ENCODE measurements around the gene COL4A2. TPM values are rescaled to one million over a fixed set of nuclear protein-coding genes. Genes with fewer than 3 reads are reported as not detected.
A peak's percentile ranks its signal among the peaks of the same experiment; 100 is the strongest.

COL4A2 gene
- total and polyA plus RNA-seq, 2 experiments from 2014 or later = 146 to 455 TPM

GRCh38 chr13:110445722-110446574 is 138.9 kb downstream of the COL4A2 start:
- TF ChIP-seq EZH2 (IDR thresholded peaks at IDR 0.05; ENCODE audit: insufficient read depth, poor library complexity, severe bottlenecking) (no peak), EZH2phosphoT487 (IDR thresholded peaks at IDR 0.05; ENCODE audit: insufficient read depth, low read depth) (no peak)
- Histone ChIP-seq H3K4me2 (ENCODE audit: unreplicated experiment) (no peak overlapping the region), H3K79me2 (ENCODE audit: insufficient read depth) (no peaks in the 10 kb centered on the region), H3K9ac (no peak overlapping the region), H4K20me1 (ENCODE audit: insufficient read depth) (no peaks in the 10 kb centered on the region), H3F3A (ENCODE audit: insufficient read depth) (peaks cover 18% of the 10 kb centered on the region; the same call in 1 of the 2 replicates), H3K4me1 (ENCODE audit: insufficient read depth) (peaks cover 23% of the 10 kb centered on the region), H3K9me3 (ENCODE audit: low read depth) (no peaks in the 10 kb centered on the region), H3K27me3 (replicated peaks; ENCODE audit: insufficient read depth) (no peaks in the 10 kb centered on the region), H3K4me3 (no peak overlapping the region), H3K36me3 (ENCODE audit: low read depth) (no peaks in the 10 kb centered on the region), H2AFZ (no peak overlapping the region), H3K27ac (no peak overlapping the region), H3K9me2 (ENCODE audit: insufficient read depth) (no peaks in the 10 kb centered on the region)
- WGBS, 2 experiments (ENCODE audit: low coverage in 1 of 2, low lambda C conversion rate in 2 of 2, missing lambda C conversion rate in 2 of 2) = 90 to 94% methylated on average over 22 to 25 of the region's 25 CpGs
- DNase-seq = no peak
- in situ Hi-C loops (cut with MboI) = no loop called here

DNA sequence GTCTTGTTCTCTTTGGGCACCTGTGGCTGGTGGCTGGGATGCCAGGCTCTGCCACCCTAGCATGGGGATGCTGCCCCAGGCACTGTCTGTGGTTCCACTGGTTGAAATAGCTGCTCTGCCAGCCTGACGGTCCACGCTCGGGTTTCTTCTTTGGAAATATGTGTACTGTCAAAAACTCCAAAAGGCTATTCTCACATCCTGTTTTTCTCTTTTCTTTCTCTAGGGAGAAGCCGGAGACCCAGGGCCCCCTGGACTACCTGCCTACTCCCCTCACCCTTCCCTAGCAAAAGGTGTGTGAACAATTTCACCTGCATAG is 139.4 kb downstream of the COL4A2 start:
- Histone ChIP-seq H3K79me2 (ENCODE audit: insufficient read depth) (no peaks in the 10 kb centered on the region), H3K9ac (no peak overlapping the region), H3K4me1 (ENCODE audit: insufficient read depth) (peaks cover 23% of the 10 kb centered on the region), H3K4me3 (no peak overlapping the region), H3K27me3 (replicated peaks; ENCODE audit: insufficient read depth) (no peaks in the 10 kb centered on the region), H3F3A (ENCODE audit: insufficient read depth) (peaks cover 18% of the 10 kb centered on the region; the same call in 1 of the 2 replicates), H3K9me3 (ENCODE audit: low read depth) (no peaks in the 10 kb centered on the region), H2AFZ (no peak overlapping the region), H4K20me1 (ENCODE audit: insufficient read depth) (no peaks in the 10 kb centered on the region), H3K36me3 (ENCODE audit: low read depth) (no peaks in the 10 kb centered on the region), H3K9me2 (ENCODE audit: insufficient read depth) (no peaks in the 10 kb centered on the region), H3K27ac (no peak overlapping the region), H3K4me2 (ENCODE audit: unreplicated experiment) (no peak overlapping the region)
- no peak for TF ChIP-seq EZH2 (IDR thresholded peaks at IDR 0.05; ENCODE audit: insufficient read depth, poor library complexity, severe bottlenecking)
- TF ChIP-seq EZH2phosphoT487 (IDR thresholded peaks at IDR 0.05; ENCODE audit: insufficient read depth, low read depth) = no peak
- no peak for DNase-seq
- in situ Hi-C loops (cut with MboI) = no loop called here
- WGBS, 2 experiments (ENCODE audit: low coverage in 1 of 2, low lambda C conversion rate in 2 of 2, missing lambda C conversion rate in 2 of 2) = 72 to 77% methylated on average over 4 of the region's 4 CpGs

- H3K36me3 ChIP-seq (ENCODE audit: low read depth) = no peaks in the 10 kb centered on the region
- H3K79me2 ChIP-seq (ENCODE audit: insufficient read depth) = no peaks in the 10 kb centered on the region
- H3K4me2 ChIP-seq (ENCODE audit: unreplicated experiment) = no peak overlapping the region
- TF ChIP-seq EZH2phosphoT487 (IDR thresholded peaks at IDR 0.05; ENCODE audit: insufficient read depth, low read depth) (no peak), EZH2 (IDR thresholded peaks at IDR 0.05; ENCODE audit: insufficient read depth, poor library complexity, severe bottlenecking) (no peak)
- H3K27me3 ChIP-seq (replicated peaks; ENCODE audit: insufficient read depth) = no peaks in the 10 kb centered on the region
- no peak overlapping the region for H3K4me3 ChIP-seq
- peaks cover 17% of the 10 kb centered on the region; the same call in 1 of the 2 replicates for H3F3A ChIP-seq (ENCODE audit: insufficient read depth)
- DNase-seq = peak; percentile 44
- H3K9ac ChIP-seq = no peak overlapping the region
- H3K4me1 ChIP-seq (ENCODE audit: insufficient read depth) = peaks cover 23% of the 10 kb centered on the region
- H2AFZ ChIP-seq = no peak overlapping the region
- no peaks in the 10 kb centered on the region for H3K9me3 ChIP-seq (ENCODE audit: low read depth)
- in situ Hi-C loops (cut with MboI) = no loop called here
- no peaks in the 10 kb centered on the region for H3K9me2 ChIP-seq (ENCODE audit: insufficient read depth)
- H4K20me1 ChIP-seq (ENCODE audit: insufficient read depth) = no peaks in the 10 kb centered on the region
- H3K27ac ChIP-seq = no peak overlapping the region
- WGBS, 2 experiments (ENCODE audit: low coverage in 1 of 2, low lambda C conversion rate in 2 of 2, missing lambda C conversion rate in 2 of 2) = 34 to 36% methylated on average over 12 of the region's 12 CpGs
Measured at GRCh38 chr13:110447058-110447511, 140.0 kb downstream of the COL4A2 start.

- TF ChIP-seq EZH2phosphoT487 (IDR thresholded peaks at IDR 0.05; ENCODE audit: insufficient read depth, low read depth) (no peak), EZH2 (IDR thresholded peaks at IDR 0.05; ENCODE audit: insufficient read depth, poor library complexity, severe bottlenecking) (no peak)
- Histone ChIP-seq H2AFZ (no peak overlapping the region), H3K27ac (no peak overlapping the region), H3K9me2 (ENCODE audit: insufficient read depth) (no peaks in the 10 kb centered on the region), H3K27me3 (replicated peaks; ENCODE audit: insufficient read depth) (no peaks in the 10 kb centered on the region), H3K9me3 (ENCODE audit: low read depth) (no peaks in the 10 kb centered on the region), H3K4me3 (no peak overlapping the region), H3K4me1 (ENCODE audit: insufficient read depth) (peaks cover 22% of the 10 kb centered on the region), H3K9ac (no peak overlapping the region), H3K36me3 (ENCODE audit: low read depth) (no peaks in the 10 kb centered on the region), H3K4me2 (ENCODE audit: unreplicated experiment) (no peak overlapping the region), H3K79me2 (ENCODE audit: insufficient read depth) (no peaks in the 10 kb centered on the region), H3F3A (ENCODE audit: insufficient read depth) (peaks cover 11% of the 10 kb centered on the region; the same call in 1 of the 2 replicates), H4K20me1 (ENCODE audit: insufficient read depth) (no peaks in the 10 kb centered on the region)
- no peak for DNase-seq
- 88 to 92% methylated on average over 9 of the region's 9 CpGs for WGBS, 2 experiments (ENCODE audit: low coverage in 1 of 2, low lambda C conversion rate in 2 of 2, missing lambda C conversion rate in 2 of 2)
- in situ Hi-C loops (cut with MboI) = no loop called here
Measured at GRCh38 chr13:110447801-110448200, 140.7 kb downstream of the COL4A2 start.
